Hepatocyte (in vitro differentiated cells): ENCODE measurements around the gene CCDC159.

Source experiments
- CTCF ChIP-seq: fragments of 200-600 bp; sonication (generic); IDR thresholded peaks from 2 replicates; pipeline ENCODE4 v1.5.1; 2016; ENCODE audit warnings: antibody characterized with exemption, mild to moderate bottlenecking; ENCODE audit not compliant: poor library complexity
- EZH2phosphoT487 ChIP-seq: fragments of 200-600 bp; sonication (generic); IDR thresholded peaks from one replicate; pipeline ENCODE4 v1.6.1; 2018; ENCODE audit warnings: antibody characterized with exemption, mild to moderate bottlenecking, low read depth, moderate library complexity; ENCODE audit not compliant: unreplicated experiment, severe bottlenecking

GRCh38 chr19:11324748-11325389 lies 21.4 kb upstream of the CCDC159 start:
- TF ChIP-seq CTCF (no peak), EZH2phosphoT487 (no peak)
